Subcutaneous adipose tissue (tissue), 4 donors: ENCODE results near the gene TEX47. TPM values are rescaled to one million over a fixed set of nuclear protein-coding genes. Genes with fewer than 3 reads are reported as not detected.

Experiments
- total RNA-seq, 4 donors: library from RNA; depleted of rRNA; stranded (reverse); fragments of >200 nt; gene quantifications; one replicate each; pipeline ENCODE4 v1.1.0, GENCODE V29; 2016
- TF ChIP-seq, protein P1 (sequence below): fragments of 450-650 bp; IDR thresholded peaks from one replicate; pipeline ENCODE4 v1.5.1; 2016; ENCODE audit warnings: low read depth, mild to moderate bottlenecking, control low read depth, antibody characterized with exemption, moderate library complexity

TEX47 gene
- total RNA-seq, result not detected

DNA sequence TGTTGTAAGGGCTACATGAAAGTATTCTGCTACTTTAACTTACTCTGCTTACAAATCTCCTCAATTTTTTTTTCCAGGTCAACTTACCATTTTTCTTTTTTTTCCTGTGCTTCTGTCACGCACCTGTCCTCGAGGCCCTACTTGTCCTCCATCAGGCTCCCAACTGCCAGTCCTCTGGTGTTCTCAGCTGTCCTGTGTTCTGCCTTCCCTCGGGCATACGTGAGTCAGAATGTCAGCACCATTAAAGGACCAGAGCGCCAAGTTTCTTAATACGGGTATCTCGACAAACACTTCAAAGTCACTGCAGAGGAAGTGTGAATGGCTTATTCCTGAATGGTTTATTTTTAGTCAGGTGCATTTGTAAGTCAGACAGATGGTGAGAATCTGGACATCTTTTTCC lies at the start of gene TEX47:
Gene TEX47, minus strand, starts transcription at position 185 of the 400 bp plus-strand sequence. CDS start 795 bp downstream, outside the sequence.
- TF ChIP-seq, protein P1, sequence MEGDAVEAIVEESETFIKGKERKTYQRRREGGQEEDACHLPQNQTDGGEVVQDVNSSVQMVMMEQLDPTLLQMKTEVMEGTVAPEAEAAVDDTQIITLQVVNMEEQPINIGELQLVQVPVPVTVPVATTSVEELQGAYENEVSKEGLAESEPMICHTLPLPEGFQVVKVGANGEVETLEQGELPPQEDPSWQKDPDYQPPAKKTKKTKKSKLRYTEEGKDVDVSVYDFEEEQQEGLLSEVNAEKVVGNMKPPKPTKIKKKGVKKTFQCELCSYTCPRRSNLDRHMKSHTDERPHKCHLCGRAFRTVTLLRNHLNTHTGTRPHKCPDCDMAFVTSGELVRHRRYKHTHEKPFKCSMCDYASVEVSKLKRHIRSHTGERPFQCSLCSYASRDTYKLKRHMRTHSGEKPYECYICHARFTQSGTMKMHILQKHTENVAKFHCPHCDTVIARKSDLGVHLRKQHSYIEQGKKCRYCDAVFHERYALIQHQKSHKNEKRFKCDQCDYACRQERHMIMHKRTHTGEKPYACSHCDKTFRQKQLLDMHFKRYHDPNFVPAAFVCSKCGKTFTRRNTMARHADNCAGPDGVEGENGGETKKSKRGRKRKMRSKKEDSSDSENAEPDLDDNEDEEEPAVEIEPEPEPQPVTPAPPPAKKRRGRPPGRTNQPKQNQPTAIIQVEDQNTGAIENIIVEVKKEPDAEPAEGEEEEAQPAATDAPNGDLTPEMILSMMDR, result no peak

DNA sequence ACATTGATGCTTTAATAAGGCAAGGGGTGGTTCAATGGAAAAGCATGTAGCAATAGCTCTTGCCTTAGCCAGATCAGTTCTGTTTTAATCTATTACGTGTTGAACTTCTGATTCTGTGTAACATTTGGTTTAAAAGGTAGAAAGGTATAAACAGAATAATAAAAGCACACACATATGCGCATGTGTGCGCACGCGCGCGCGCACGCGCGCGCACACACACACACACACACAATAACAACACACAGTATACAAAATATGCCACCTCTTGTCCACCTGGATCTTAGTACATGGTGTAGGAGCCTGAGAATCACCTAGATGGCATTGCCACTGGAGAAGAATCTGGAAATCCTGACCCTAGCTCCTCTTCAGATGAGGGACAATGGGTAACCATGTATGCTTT lies 49.6 kb upstream of the TEX47 start:
- TF ChIP-seq, protein P1, result no peak

DNA sequence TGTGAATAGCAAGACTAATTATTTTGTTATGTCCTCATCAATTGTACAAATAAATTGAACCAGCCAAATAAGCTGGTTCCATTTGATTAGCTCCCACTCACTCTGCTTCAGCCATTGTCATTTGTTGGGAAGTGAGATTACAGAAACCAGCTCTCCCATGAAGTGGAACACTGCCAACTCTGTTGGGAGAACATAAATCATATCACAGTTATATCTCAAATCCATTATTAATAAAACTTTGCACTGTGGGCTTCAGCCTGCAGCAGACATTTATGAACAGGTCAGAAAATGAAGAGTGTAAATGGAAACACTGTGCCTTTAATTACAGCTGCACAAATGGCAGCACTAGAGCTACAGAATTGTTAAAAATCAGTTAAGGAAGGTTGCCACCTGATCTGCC lies 46.7 kb upstream of the TEX47 start:
- TF ChIP-seq, protein P1, result no peak

DNA sequence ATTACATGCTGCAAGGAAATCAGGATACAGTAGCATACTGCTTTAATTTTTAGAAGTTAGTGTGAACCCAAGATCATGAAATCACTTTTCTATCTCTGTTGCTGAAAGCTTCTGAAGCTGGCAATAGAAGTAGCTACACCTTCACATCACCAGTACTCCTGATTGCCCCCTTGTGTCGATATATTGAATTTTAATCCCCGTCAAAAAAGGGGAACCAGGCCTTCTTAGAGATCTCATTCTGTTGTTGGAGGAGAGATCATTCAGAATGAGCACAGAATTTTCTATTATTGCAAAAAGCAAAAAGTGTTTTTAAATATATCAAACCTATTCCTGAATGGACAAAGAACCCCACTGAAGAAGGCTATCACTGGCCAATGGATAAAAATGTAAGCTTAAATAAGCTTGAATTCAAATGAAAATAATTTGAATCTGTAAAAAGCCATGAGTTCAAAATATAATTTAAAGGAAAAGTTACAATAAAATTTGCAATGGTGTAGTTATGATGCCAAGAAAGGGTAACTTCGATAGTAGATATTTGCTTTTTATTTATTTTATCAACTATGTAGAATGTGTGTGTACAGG lies 39.7 kb upstream of the TEX47 start:
- TF ChIP-seq, protein P1, result no peak

DNA sequence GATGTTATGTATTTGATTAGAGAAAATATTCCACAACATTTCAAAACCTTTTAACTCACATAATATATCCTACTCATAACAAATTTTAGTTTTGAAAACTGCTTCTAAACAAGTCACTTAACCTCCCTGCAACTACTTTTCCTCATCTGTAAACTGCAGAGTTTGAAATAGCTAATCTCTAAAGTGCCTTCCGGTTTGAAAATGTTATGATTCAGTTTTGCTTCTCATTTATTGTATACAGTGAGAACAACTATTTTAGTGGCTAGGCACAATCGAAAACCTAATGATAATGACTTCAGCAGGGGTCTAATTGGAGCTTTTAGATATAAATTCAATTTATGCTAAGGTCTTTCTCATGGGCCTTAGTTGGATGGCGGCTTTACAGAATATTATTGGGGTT lies 30.7 kb upstream of the TEX47 start:
- TF ChIP-seq, protein P1, result no peak

DNA sequence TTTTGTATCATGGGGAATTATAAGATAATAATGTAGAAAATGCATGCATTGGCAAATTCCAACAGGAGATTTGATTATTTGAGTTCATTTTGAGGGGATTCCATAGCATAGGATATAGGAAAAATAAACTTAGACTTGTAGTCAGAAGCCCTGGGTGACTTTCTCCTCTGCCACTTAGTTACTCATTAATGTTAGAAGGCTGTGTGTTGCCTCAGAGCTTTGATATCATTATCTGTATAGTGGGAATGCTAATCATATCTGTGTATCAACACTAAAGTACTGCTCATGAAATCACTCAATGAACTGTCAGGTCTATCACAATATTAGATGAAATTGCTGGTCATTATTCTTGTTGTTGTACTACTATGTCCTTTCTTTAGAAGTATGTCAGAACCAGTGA lies 23.0 kb upstream of the TEX47 start:
- TF ChIP-seq, protein P1, result no peak

DNA sequence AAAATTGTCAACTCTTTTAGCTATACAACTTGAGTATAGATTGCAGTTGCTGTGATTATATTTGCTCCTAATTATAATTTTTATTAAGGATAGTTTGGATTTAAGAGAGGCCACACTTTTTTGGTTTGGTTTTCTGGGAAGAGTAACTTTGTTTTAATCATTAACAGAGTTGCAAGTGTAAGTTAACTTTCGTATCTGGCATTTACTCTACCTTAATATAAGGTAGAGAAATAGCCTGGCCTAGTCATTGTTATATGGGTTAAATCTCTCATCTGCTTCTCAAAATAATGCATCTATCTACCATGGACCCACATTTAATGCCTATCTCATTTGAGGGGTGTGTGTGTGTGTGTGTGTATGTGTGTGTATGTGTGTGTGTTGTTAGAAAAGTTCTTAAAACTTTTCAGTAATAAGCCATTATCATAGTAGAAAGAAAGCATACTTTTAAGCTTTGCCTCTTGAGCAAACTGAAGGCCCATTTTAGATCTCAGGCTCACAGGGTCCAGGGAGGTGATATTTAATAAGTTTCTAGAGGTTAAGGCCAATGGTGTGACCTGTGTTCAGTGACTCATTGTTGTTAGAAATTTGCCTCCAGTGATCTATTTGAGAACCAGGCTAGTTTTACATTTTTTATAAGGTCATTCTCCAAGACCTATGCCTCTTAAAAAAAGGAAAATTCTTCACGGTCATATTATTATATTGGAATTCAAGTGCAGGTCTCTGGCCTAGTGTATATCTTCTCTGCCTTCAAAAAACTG lies 10.9 kb upstream of the TEX47 start:
- TF ChIP-seq, protein P1, result no peak
